Measurements from ENCODE around the gene CHN1.

CHN1 gene

GRCh38 chr2:174792309-174793025, 212.7 kb downstream of the CHN1 start:
- no peak for DNase-seq (ENCODE audit: insufficient read length, low spot score)
- FAIRE-seq = no peak

GRCh38 chr2:174791746-174792280, 213.4 kb downstream of the CHN1 start:
- DNase-seq (ENCODE audit: insufficient read length, low spot score) (no peak), FAIRE-seq (no peak)

- DNase-seq (ENCODE audit: insufficient read length, low spot score) = no peak
- FAIRE-seq = no peak
These were observed 214.2 kb downstream of the CHN1 start for GRCh38 chr2:174791020-174791419.

DNA sequence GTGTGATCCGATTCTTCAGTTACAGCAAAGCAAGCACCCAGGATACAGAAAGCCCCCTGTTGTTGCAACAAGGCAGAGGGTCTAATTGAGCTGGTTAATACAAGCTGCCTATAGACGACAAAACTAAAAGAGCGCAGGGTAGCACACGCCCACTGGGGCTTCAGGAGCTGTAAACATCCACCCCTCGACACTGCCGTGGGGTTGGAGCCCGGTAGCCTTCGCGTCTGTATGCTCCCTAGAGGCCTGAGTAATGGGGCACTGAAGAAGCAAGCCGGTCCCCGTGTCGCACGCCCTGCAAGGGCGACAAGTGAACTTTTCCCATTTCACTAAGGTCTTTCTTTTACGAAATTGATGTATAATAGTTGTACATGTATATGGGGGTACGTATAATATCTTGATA, 216.2 kb downstream of the CHN1 start:
- DNase-seq (ENCODE audit: insufficient read length, low spot score) (no peak), FAIRE-seq (no peak)

DNA sequence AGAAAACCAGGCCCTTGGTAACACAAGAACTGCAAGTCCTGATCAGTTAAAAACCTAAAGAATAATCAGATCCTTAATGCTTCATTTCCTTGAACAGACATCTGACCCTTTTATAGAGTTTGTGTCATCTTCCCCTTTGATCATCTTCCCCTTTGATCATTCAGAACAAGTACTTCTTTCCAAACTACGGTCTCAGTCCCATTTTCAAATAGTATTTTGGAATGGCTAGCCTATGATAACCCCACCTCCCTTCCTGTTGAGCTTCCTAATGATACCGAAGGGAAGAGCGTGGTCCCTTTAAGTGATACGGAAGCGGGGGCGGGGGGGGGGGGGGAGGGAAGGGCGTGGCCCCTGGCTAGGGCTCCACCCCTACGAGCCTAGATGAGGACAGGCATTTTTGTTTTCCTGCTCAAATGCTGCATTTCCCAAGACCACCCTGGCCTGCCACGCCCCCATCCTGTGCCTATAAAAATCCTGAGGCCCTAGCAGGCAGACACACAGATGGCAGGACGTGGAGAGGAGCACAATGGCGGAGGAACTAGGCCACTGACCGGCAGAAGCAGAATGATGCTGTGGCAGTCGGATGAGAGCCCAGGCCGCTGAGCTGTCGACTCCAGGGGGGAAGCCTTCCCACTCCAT, 216.8 kb downstream of the CHN1 start:
- no peak for DNase-seq (ENCODE audit: insufficient read length, low spot score)
- no peak for FAIRE-seq

GRCh38 chr2:174787487-174788205, 217.5 kb downstream of the CHN1 start:
- FAIRE-seq (no peak), DNase-seq (ENCODE audit: insufficient read length, low spot score) (no peak)

GRCh38 chr2:174786066-174786725, 219.0 kb downstream of the CHN1 start:
- FAIRE-seq = no peak
- DNase-seq (ENCODE audit: insufficient read length, low spot score) = no peak

DNA sequence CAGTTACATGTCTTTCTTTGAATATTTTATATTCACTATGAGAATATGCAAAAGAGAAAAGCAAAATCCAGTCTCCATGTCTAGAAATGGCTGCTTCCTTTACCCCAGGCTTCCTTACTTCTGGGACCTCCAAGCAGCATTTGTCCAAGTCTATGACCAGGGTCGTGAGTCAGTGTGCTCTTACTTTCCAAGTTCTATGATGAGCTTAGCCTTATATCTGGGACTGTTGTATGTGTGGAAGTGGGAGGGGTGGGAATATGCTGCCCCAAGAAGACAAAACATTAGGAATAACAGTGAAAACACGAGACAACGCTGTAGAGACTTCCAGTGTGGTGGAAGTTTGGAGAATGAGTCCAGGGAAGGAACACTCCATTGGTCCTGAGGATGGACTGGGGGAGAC, 219.7 kb downstream of the CHN1 start:
- FAIRE-seq = no peak
- DNase-seq (ENCODE audit: insufficient read length, low spot score) = no peak

- DNase-seq (ENCODE audit: insufficient read length, low spot score) (no peak), FAIRE-seq (no peak)
These were observed 220.3 kb downstream of the CHN1 start for GRCh38 chr2:174784909-174785308.

DNA sequence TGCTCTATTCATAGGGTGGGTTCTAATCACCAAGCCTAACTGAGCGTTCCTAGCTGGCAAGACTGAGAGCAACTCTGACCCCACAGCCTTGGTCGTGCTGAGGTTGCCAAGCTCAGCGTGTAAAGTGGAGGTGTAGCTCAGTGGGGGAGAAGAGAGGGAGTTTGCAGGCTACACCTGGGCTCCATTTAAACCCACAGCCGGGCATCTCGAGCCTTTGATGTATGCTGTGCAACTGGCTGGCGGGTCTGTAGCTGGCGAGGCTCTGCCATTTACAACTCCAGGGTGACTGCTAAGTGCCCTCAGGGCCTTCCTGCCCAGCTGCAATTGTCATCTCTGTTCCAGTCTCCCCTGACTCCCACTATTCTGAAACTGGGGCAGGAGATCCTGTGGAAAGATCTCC, 220.9 kb downstream of the CHN1 start:
- DNase-seq (ENCODE audit: insufficient read length, low spot score) = no peak
- no peak for FAIRE-seq

DNA sequence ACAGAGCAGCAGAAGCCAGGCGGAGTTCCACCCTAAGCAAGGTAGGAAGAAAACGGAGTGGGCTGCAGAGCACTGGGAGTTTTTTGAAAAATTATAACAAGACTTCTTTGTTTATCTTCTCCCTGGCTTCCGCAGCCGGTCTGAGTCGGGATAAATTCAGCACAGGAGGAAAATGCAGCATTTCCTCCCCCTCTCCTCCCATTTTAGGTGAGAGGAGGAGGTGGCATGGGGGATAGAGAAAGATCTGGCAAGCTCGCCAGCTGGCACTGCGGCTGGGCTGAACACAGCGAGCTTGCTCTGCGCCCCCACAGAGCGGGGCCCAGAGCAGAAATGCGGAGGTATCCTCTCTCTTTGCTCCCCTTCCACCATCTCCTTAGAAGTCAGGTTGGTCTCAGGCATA, 223.2 kb downstream of the CHN1 start:
- DNase-seq (ENCODE audit: insufficient read length, low spot score) (no peak), FAIRE-seq (no peak)

GRCh38 chr2:174781298-174781697, 223.9 kb downstream of the CHN1 start:
- DNase-seq (ENCODE audit: insufficient read length, low spot score) = no peak
- no peak for FAIRE-seq

DNA sequence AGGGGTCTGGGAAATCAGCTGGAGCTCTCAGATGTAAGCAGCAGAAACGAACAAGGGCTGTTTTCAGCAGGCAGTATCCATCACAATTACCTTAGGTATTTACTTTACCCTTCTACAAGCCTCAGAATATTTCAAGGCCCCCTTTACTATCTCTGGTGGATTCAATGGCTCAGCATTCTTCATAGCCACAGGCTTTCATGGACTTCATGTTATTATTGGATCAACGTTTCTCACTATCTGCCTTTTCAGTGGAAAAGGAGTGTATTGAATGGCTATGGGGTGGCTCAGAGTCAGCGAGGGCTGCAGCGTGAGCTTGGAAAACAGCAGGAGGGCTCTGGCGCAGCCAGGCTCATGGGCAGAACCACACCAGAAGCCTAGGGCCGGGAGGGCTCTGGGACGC, 224.3 kb downstream of the CHN1 start:
- DNase-seq (ENCODE audit: insufficient read length, low spot score) (no peak), FAIRE-seq (no peak)

- no peak for DNase-seq (ENCODE audit: insufficient read length, low spot score)
- no peak for FAIRE-seq
These were observed 224.9 kb downstream of the CHN1 start for GRCh38 chr2:174780191-174780840.

- FAIRE-seq (no peak), DNase-seq (ENCODE audit: insufficient read length, low spot score) (no peak)
These were observed 225.7 kb downstream of the CHN1 start for GRCh38 chr2:174779361-174779928.

DNA sequence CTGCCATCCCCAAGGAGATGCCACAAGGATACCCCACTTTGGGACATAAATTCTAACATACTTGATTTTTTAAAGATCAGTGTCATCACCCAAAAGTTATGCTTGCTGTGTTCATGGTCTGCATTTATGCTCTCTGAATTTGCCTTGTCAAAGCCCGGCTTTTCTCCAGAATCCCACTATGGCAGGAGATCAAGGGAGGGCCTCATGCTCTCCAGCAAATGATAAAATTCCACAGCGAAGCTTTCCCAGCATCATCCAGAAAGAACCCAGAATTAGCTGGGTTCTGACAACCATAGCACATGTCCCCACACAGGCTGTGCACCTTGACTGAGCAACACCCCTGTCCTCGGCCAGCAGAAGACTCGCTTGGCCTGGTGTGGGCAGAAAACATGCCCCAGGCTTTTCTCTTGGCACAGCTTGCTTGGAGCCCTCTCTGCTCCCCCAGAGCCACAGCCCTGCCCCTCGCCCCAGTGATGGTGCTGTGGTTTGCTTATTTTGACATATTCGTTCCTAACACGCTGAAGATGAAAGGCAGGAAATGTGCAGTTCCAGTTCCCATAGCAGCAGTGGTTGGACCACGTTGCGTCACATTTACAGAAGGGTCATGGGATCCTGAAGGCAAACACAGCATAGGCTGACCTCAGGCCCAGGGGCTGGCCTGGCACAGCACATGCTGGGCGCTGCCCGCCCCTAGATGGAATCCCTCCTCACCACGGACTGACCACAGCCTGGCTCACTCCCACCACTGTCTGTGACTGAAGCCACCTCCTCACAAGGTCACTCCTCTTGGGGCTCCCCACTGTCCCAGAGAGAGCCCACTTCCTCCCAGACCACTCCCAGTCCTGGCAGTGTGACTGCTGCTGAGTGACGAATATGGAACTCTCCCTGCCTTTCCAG, 226.8 kb downstream of the CHN1 start:
- FAIRE-seq (no peak), DNase-seq (ENCODE audit: insufficient read length, low spot score) (no peak)

- FAIRE-seq = no peak
- DNase-seq (ENCODE audit: insufficient read length, low spot score) = no peak
These were observed 227.7 kb downstream of the CHN1 start for GRCh38 chr2:174777347-174778084.

GRCh38 chr2:174776675-174777074, 228.5 kb downstream of the CHN1 start:
- DNase-seq (ENCODE audit: insufficient read length, low spot score) (no peak), FAIRE-seq (no peak)

GRCh38 chr2:174776223-174776622, 229.0 kb downstream of the CHN1 start:
- FAIRE-seq (no peak), DNase-seq (ENCODE audit: insufficient read length, low spot score) (no peak)

All from GM19239 (cell line).